HCT116 (cell line): ENCODE measurements around the gene SNORC. TPM values are rescaled to one million over a fixed set of nuclear protein-coding genes. Genes with fewer than 3 reads are reported as not detected.

Experiments used
- ATAC-seq: fragments of 200-7000 bp; cut with Tn5 transposase; 2 replicates; pipeline ENCODE4 v1.9.1; 2020; ENCODE audit warnings: mild to moderate bottlenecking, moderate library complexity
- BruUV-seq: library from RNA; stranded (reverse); fragments of 400-500 nt; replicated peaks from 2 replicates; lab custom pipeline; 2021; lab: Mats Ljungman, UMichigan
- CTCF ChIA-PET: fragments of 300-600 bp; sonication (Branson Sonifier 250); formaldehyde crosslinking; loops from one replicate; lab custom pipeline; 2021; ENCODE audit warnings: antibody characterized with exemption; lab: Charles Lee
- POLR2A ChIA-PET: fragments of 300-600, 350-600 bp; sonication (Branson Sonifier 250); formaldehyde crosslinking; loops from one replicate; lab custom pipeline; 2021; ENCODE audit warnings: antibody characterized with exemption; lab: Charles Lee
- RAD21 ChIA-PET, 2 experiments: fragments of 300-600 bp; sonication (Branson Sonifier 250); formaldehyde crosslinking; loops; one replicate each; lab custom pipeline; 2023; ENCODE audit warnings: low total read pairs in 2 of 2; ENCODE audit not compliant: uncharacterized antibody in 2 of 2, unreplicated experiment in 2 of 2, low non-redundant PET in 1 of 2; lab: Charles Lee
- DNase-seq: peaks from one replicate; pipeline ENCODE4 v3.0.0-alpha.2; 2010; ENCODE audit warnings: low read depth, low spot score
- H2AFZ ChIP-seq: fragments of 200-600 bp; shearing (Covaris generic), sonication (generic); 2 replicates; pipeline ENCODE4 v1.6.1; 2017; ENCODE audit warnings: low read depth, mixed run types, mixed read lengths, antibody characterized with exemption, low read length; ENCODE audit not compliant: poor library complexity, severe bottlenecking
- H3K27ac ChIP-seq: 2 replicates; pipeline ENCODE4 v1.5.1; 2012; ENCODE audit warnings: low read depth, low read length
- H3K27me3 ChIP-seq: fragments of 200-600 bp; sonication (generic); 2 replicates; pipeline ENCODE4 v1.6.1; 2016; ENCODE audit warnings: mixed run types, low read length, mixed read lengths; ENCODE audit not compliant: insufficient read depth
- H3K36me3 ChIP-seq, 2 experiments: fragments of 200-500 bp in 1 of 2; fragments of 200-600 bp in 1 of 2; sonication (Bioruptor generic) in 1 of 2; sonication (generic) in 1 of 2; 2 replicates each; pipeline versions ENCODE4 v1.5.1 to v1.6.1; 2014 to 2016; ENCODE audit warnings: low read length in 2 of 2, inconsistent platforms in 1 of 2, mixed read lengths in 1 of 2, mixed run types in 1 of 2; ENCODE audit not compliant: insufficient read depth in 2 of 2, control insufficient read depth in 1 of 2
- H3K4me1 ChIP-seq, 2 experiments: fragments of 200-600 bp in 1 of 2; sonication (generic) in 1 of 2; 2 replicates each; pipeline versions ENCODE4 v1.5.1 to v1.6.1; 2012 to 2017; ENCODE audit warnings: low read length in 2 of 2, inconsistent platforms in 1 of 2, mild to moderate bottlenecking in 1 of 2, mixed read lengths in 1 of 2, mixed run types in 1 of 2, moderate library complexity in 1 of 2; ENCODE audit not compliant: insufficient read depth in 2 of 2, control insufficient read depth in 1 of 2
- H3K4me2 ChIP-seq: fragments of 200-600 bp; sonication (generic); 2 replicates; pipeline ENCODE4 v1.6.1; 2017; ENCODE audit warnings: mixed run types, low read length, mixed read lengths
- H3K4me3 ChIP-seq, 2 experiments: fragments of 200-600 bp in 1 of 2; sonication (generic) in 1 of 2; replicated peaks in 1 of 2; 2 replicates each; pipeline ENCODE4 v1.5.1; 2011 to 2016; ENCODE audit warnings: low read length in 2 of 2, control low read depth in 1 of 2, low read depth in 1 of 2, mild to moderate bottlenecking in 1 of 2, mixed read lengths in 1 of 2, mixed run types in 1 of 2
- H3K79me2 ChIP-seq: fragments of 200-600 bp; sonication (generic); 2 replicates; pipeline ENCODE4 v1.6.1; 2017; ENCODE audit warnings: mild to moderate bottlenecking, mixed run types, low read length, moderate library complexity, mixed read lengths; ENCODE audit not compliant: insufficient read depth
- H3K9ac ChIP-seq: fragments of 200-600 bp; sonication (generic); 2 replicates; pipeline ENCODE4 v1.6.1; 2016; ENCODE audit warnings: low read length, mixed read lengths
- H3K9me2 ChIP-seq: fragments of 200-600 bp; sonication (generic), shearing (Covaris generic); 2 replicates; pipeline ENCODE4 v1.6.1; 2017; ENCODE audit warnings: mixed run types, mild to moderate bottlenecking, moderate library complexity; ENCODE audit not compliant: insufficient read depth
- H3K9me3 ChIP-seq, 2 experiments: fragments of 200-500 bp in 1 of 2; fragments of 200-600 bp in 1 of 2; sonication (Bioruptor generic) in 1 of 2; sonication (generic) in 1 of 2; 2 replicates each; pipeline ENCODE4 v1.6.1; 2014 to 2017; ENCODE audit warnings: low read length in 2 of 2, mixed read lengths in 2 of 2, inconsistent platforms in 1 of 2, low read depth in 1 of 2, mild to moderate bottlenecking in 1 of 2, mixed run types in 1 of 2, moderate library complexity in 1 of 2; ENCODE audit not compliant: control insufficient read depth in 1 of 2, insufficient read depth in 1 of 2
- H4K20me1 ChIP-seq: fragments of 200-600 bp; sonication (generic), shearing (Covaris generic); 2 replicates; pipeline ENCODE4 v1.6.1; 2017; ENCODE audit warnings: mixed run types, mild to moderate bottlenecking, moderate library complexity; ENCODE audit not compliant: insufficient read depth
- ATF3 ChIP-seq: IDR thresholded peaks from 2 replicates; pipeline ENCODE4 v1.6.1; 2012
- CTCF ChIP-seq, 3 experiments: fragments of 200-600 bp in 1 of 3; sonication (generic) in 1 of 3; IDR thresholded peaks in 2 of 3; conservative IDR thresholded peaks in 1 of 3; 2 replicates each; pipeline ENCODE4 v1.5.1; 2012 to 2017; ENCODE audit warnings: low read depth in 2 of 3, low read length in 2 of 3, antibody characterized with exemption in 1 of 3, borderline replicate concordance in 1 of 3, control low read depth in 1 of 3, mild to moderate bottlenecking in 1 of 3, mixed read lengths in 1 of 3, mixed run types in 1 of 3, moderate library complexity in 1 of 3; ENCODE audit not compliant: insufficient read depth in 1 of 3
- ELF1 ChIP-seq: IDR thresholded peaks from 2 replicates; pipeline ENCODE4 v1.6.1; 2012; ENCODE audit warnings: low read depth, borderline replicate concordance
- EZH2phosphoT487 ChIP-seq: fragments of 200-600 bp; IDR thresholded peaks from 2 replicates; pipeline ENCODE4 v1.6.1; 2018; ENCODE audit warnings: antibody characterized with exemption, borderline replicate concordance
- FOSL1 ChIP-seq: IDR thresholded peaks from 2 replicates; pipeline ENCODE4 v1.6.1; 2012; ENCODE audit warnings: low read depth
- MAX ChIP-seq: IDR thresholded peaks from 2 replicates; pipeline ENCODE4 v1.6.1; 2012
- REST ChIP-seq: IDR thresholded peaks from 2 replicates; pipeline ENCODE4 v1.6.1; 2012; ENCODE audit warnings: low read depth
- SP1 ChIP-seq: IDR thresholded peaks from 2 replicates; pipeline ENCODE4 v1.6.1; 2012; ENCODE audit warnings: low read depth
- TCF7L2 ChIP-seq: IDR thresholded peaks from 2 replicates; pipeline ENCODE4 v1.7.0; 2011; ENCODE audit warnings: borderline replicate concordance, inconsistent platforms; ENCODE audit not compliant: insufficient read depth, insufficient read length; ENCODE audit errors: extremely low read depth
- YY1 ChIP-seq: IDR thresholded peaks from 2 replicates; pipeline ENCODE4 v1.6.1; 2011; ENCODE audit warnings: low read length, low read depth, moderate library complexity, mild to moderate bottlenecking; ENCODE audit not compliant: insufficient replicate concordance; ENCODE audit errors: extremely low read depth
- intact Hi-C: fragments of 100-400 bp; cut with micrococcal nuclease; formaldehyde crosslinking; loops from 2 replicates; pipeline ENCODE4 v1.10.0; 2022
- total RNA-seq: library from RNA; stranded (reverse); gene quantifications from one replicate; pipeline ENCODE4 v1.2.1, GENCODE V29; 2021; ENCODE audit not compliant: unreplicated experiment

Gene SNORC
- total RNA-seq, 1 experiment from 2014 or later, result 14.0 TPM

GRCh38 chr2:232900811-232901735 is 31.0 kb downstream of the SNORC start:
- no peaks in the 10 kb centered on the region for H3K79me2 ChIP-seq
- H3K27me3 ChIP-seq, result no peaks in the 10 kb centered on the region
- H3K4me1 ChIP-seq, result peaks cover 16 to 34% of the 10 kb centered on the region in 2 experiments
- no peaks in the 10 kb centered on the region for H4K20me1 ChIP-seq
- no peaks in the 10 kb centered on the region for H3K9me2 ChIP-seq
- H3K4me2 ChIP-seq, result peak overlapping the region; percentile 82
- ATAC-seq, result 0 out of 2 replicates have a peak, but pooled peaks have one; percentile 1
- intact Hi-C loops, result loop anchor here (5.0 kb wide), 1 partner anchor 126 kb away; no protein-coding TSS in a partner anchor
- no peak for DNase-seq
- H2AFZ ChIP-seq, result no peak overlapping the region
- no peak for TF ChIP-seq MAX
- TF ChIP-seq EZH2phosphoT487, result no peak
- TF ChIP-seq FOSL1, result no peak
- no peak for TF ChIP-seq ELF1
- TF ChIP-seq YY1, result no peak
- TF ChIP-seq SP1, result no peak
- no peak for TF ChIP-seq ATF3
- TF ChIP-seq CTCF (IDR thresholded peaks at IDR 0.05 in 2 of 3, conservative IDR thresholded peaks at IDR 0.05 in 1 of 3; ENCODE audit: borderline replicate concordance in 1 of 3, insufficient read depth in 1 of 3, low read depth in 2 of 3, low read length in 2 of 3), result no peak
- no peak for TF ChIP-seq REST
- no peak for TF ChIP-seq TCF7L2
- H3K27ac ChIP-seq, result peak overlapping the region; percentile 77
- ChIA-PET POLR2A (interaction anchor here (1.0 to 1.7 kb wide), 4 partner anchors 8 to 128 kb away, joined by 4 to 10 read pairs (median 6); no protein-coding TSS in a partner anchor), CTCF (no interaction called here), RAD21 (interaction anchor here in 1 of 2 experiments (1.0 kb wide), 1 partner anchor 128 kb away, joined by 3 read pairs; no protein-coding TSS in a partner anchor)
- H3K9me3 ChIP-seq, result no peaks in the 10 kb centered on the region
- peak overlapping the region; percentile 17 to 31; a peak in 3 of 4 replicates for H3K4me3 ChIP-seq
- peak overlapping the region; percentile 59 for H3K9ac ChIP-seq
- BruUV-seq, result no TSS peak
- no peaks in the 10 kb centered on the region for H3K36me3 ChIP-seq
